Motor neuron (in vitro differentiated cells): ENCODE data around the gene LIN9. TPM values are rescaled to one million over a fixed set of nuclear protein-coding genes. Genes with fewer than 3 reads are reported as not detected.

Source experiments
- ATAC-seq, 8 experiments: fragments of 200-7000 bp; cut with Tn5 transposase; replicated peaks in 6 of 8; 2 replicates each; pipeline ENCODE4 v1.8.0; 2021; ENCODE audit warnings: mild to moderate bottlenecking in 8 of 8, moderate library complexity in 8 of 8
- H3K27ac ChIP-seq, 2 donors: fragments of 250-450 bp; sonication (Bioruptor Pico); 2 replicates each; pipeline ENCODE4 v1.9.0; 2021; ENCODE audit warnings: antibody characterized with exemption in 2 of 2, mild to moderate bottlenecking in 2 of 2, moderate library complexity in 1 of 2
- H3K4me1 ChIP-seq, 2 donors: fragments of 250-450 bp; sonication (Bioruptor Pico); replicated peaks in 1 of 2; 2 replicates each; pipeline ENCODE4 v1.6.1; 2021; ENCODE audit warnings: antibody characterized with exemption in 2 of 2, mild to moderate bottlenecking in 2 of 2, moderate library complexity in 1 of 2
- H3K4me3 ChIP-seq, 5 donors: fragments of 250-450 bp; sonication (Bioruptor Pico); 2 replicates each; pipeline ENCODE4 v1.9.0; 2021; ENCODE audit warnings: antibody characterized with exemption in 5 of 5, mild to moderate bottlenecking in 5 of 5, moderate library complexity in 4 of 5
- WGBS, 10 experiments: fragments of 450-650 bp; shearing (Covaris generic); methylation state at CpG; one replicate each; pipeline ENCODE4 v1.0.0; 2022; 5-methylcytosine and 5-hydroxymethylcytosine counted together
- in situ Hi-C, 9 experiments: fragments of 400-800 bp; cut with MboI; loops; one replicate each; pipeline ENCODE4 v1.15.0; 2021; ENCODE audit warnings: low sequenced_read_pairs in 9 of 9, low pct_unique_long_range_greater_than_20kb in 2 of 9; ENCODE audit not compliant: unreplicated experiment in 9 of 9
- total RNA-seq, 8 experiments: library from RNA; unstranded; fragments of 300-600 nt; gene quantifications; 2 replicates each; pipeline versions ENCODE4 v1.2.3 to v1.2.4, GENCODE V29; 2022

Gene LIN9, protein sequence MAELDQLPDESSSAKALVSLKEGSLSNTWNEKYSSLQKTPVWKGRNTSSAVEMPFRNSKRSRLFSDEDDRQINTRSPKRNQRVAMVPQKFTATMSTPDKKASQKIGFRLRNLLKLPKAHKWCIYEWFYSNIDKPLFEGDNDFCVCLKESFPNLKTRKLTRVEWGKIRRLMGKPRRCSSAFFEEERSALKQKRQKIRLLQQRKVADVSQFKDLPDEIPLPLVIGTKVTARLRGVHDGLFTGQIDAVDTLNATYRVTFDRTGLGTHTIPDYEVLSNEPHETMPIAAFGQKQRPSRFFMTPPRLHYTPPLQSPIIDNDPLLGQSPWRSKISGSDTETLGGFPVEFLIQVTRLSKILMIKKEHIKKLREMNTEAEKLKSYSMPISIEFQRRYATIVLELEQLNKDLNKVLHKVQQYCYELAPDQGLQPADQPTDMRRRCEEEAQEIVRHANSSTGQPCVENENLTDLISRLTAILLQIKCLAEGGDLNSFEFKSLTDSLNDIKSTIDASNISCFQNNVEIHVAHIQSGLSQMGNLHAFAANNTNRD
- total RNA-seq = 10 to 100 TPM in 1 of 8 experiments, 1 to 10 TPM in 7; 2.0 to 14.1 (median 5.7) TPM

DNA sequence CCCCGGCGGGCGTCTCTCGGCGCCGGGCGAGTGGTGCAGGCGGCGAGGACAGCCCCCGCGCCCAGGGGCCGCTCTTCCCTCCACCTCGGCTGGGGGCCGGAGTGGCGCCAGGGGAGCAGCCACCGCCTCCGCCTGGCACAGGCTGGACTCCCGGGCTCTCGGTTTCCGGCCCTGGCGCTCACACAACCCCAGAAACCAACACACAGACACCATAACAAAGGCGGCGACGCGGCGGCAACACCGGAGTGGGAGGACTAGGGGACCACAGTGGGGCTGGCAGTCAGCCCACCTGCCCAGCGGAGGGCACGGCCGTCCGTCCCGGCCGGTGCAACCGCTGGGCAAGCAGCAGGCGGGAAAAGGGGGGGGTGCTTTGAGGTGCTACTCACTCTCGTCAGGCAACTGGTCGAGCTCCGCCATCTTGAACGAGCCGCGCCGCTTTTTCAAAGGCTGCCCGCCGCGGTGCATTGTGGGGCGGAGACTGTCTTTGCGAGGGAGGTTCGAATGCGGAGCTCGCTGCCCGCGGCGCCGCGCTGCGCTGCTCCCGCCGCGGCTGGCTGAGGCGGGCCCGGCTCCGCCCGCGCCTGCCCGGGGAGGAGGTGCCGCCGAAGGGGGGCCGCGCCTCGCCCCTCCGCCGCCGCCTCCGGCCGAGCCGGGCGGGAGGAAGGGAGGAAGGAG, at the start of gene LIN9:
TSS of gene LIN9 (minus strand) at position 442 of the 675 bp plus-strand sequence. CDS start at position 417, 25 bp downstream.
- ATAC-seq = peak; percentile 85 to 94 (median 90)
- peak within 1 kb of the TSS; percentile 81 to 97 (median 93) for H3K4me3 ChIP-seq
- in situ Hi-C loops = no loop called here
- H3K27ac ChIP-seq = peak within 1 kb of the TSS; percentile 35 to 68
- WGBS, 10 experiments = 0 to 1% methylated on average over 2 to 14 of the region's 77 CpGs; no CpG with 5 or more reads in 8 of the 10 experiments
- peaks cover 3 to 8% of the 10 kb centered on the region in 2 donors for H3K4me1 ChIP-seq

DNA sequence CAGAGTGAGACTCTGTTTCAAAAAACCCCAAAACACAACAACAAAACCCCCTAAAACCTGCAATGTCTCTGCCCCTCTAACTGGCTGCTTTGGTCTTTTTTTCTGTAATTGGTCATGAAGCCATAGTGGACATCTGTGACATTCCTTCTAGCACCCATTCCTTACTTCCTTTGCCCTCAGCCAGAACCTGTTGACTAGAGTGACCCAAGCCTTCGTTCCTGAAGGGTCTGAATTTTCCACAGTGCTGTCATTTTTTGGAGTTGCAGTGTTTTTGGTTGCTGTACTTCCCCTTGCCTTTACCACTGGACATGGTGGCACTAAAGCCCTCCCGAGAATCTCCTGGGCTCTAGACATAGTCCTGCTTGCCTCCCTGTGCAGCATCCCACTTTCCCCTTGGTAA, 48.5 kb upstream of the LIN9 start:
- WGBS, 10 experiments = 89 to 100% (median 100%) methylated on average over 1 to 2 of the region's 2 CpGs; no CpG with 5 or more reads in 4 of the 10 experiments
- H3K27ac ChIP-seq = no peak overlapping the region
- no peak for ATAC-seq
- H3K4me3 ChIP-seq = no peak overlapping the region
- no peaks in the 10 kb centered on the region for H3K4me1 ChIP-seq
- in situ Hi-C loops = no loop called here

- in situ Hi-C loops = no loop called here
- WGBS, 10 experiments = 0 to 100% (median 94%) methylated on average over 1 to 6 of the region's 6 CpGs; no CpG with 5 or more reads in 4 of the 10 experiments
- peak; percentile 38 to 96 (median 70) for ATAC-seq
- H3K4me3 ChIP-seq = no peak overlapping the region
- H3K4me1 ChIP-seq = no peaks in the 10 kb centered on the region
- no peak overlapping the region for H3K27ac ChIP-seq
These were observed 46.9 kb upstream of the LIN9 start for GRCh38 chr1:226355669-226356551.

DNA sequence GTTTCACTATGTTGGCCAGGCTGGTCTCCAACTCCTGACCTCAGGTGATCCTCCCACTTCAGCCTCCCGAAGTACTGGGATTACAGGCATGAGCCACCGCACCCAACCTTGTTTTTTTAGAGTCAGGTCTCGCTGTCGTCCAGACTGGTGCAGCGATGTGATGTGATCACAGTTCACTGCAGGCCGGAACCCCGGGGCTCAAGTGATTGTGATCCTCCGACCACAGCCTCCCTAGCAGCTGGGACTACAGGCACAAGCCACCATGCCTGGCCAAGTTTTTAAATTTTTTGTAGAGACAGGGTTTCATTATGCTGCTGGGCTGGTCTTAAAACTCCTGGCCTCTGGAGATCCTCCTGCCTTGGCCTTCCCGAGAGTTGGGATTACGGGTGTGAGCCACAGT, 46.1 kb upstream of the LIN9 start:
- no peak overlapping the region for H3K27ac ChIP-seq
- no peak overlapping the region for H3K4me3 ChIP-seq
- peaks cover 2% of the 10 kb centered on the region in 2 donors for H3K4me1 ChIP-seq
- no peak for ATAC-seq
- WGBS, 10 experiments = 90 to 100% (median 96%) methylated on average over 1 to 10 of the region's 10 CpGs; no CpG with 5 or more reads in 3 of the 10 experiments
- in situ Hi-C loops = no loop called here

GRCh38 chr1:226353698-226354525, 44.9 kb upstream of the LIN9 start:
- no peak overlapping the region for H3K4me3 ChIP-seq
- ATAC-seq = no peak
- in situ Hi-C loops = no loop called here
- peaks cover 5% of the 10 kb centered on the region in 2 donors for H3K4me1 ChIP-seq
- WGBS, 10 experiments = 49 to 100% (median 85%) methylated on average over 1 to 12 of the region's 15 CpGs; no CpG with 5 or more reads in 1 of the 10 experiments
- no peak overlapping the region for H3K27ac ChIP-seq

GRCh38 chr1:226351709-226352108, 42.7 kb upstream of the LIN9 start:
- in situ Hi-C loops = no loop called here
- whole genome bisulfite sequencing, 10 experiments = 86 to 100% (median 95%) methylated on average over 1 to 2 of the region's 3 CpGs; no CpG with 5 or more reads in 6 of the 10 experiments
- no peak for ATAC-seq
- H3K27ac ChIP-seq = no peak overlapping the region
- no peak overlapping the region for H3K4me3 ChIP-seq
- H3K4me1 ChIP-seq = peaks cover 5% of the 10 kb centered on the region in 2 donors

DNA sequence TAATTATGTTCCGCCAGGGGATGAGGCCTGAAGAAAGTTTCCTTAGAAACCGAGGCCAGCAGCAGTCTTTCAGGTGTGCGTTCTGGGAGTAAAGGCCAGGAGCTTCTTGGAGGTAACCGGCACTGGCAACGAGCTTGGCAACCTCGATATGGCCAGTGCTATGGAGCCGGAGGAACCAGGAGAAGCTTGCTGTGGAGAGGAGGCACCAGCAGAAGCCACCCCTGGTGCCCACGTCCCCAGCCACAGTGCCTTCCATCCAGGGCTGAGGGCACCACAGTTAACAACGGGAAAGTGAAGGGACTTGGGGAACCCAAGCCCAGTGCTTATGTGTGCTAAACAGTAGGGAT, 41.5 kb upstream of the LIN9 start:
- Histone ChIP-seq H3K4me1 (peaks cover 5% of the 10 kb centered on the region in 2 donors), H3K4me3 (no peak overlapping the region), H3K27ac (no peak overlapping the region)
- in situ Hi-C loops = no loop called here
- WGBS, 10 experiments = 33 to 94% (median 79%) methylated on average over 2 to 9 of the region's 9 CpGs; no CpG with 5 or more reads in 3 of the 10 experiments
- ATAC-seq = no peak

GRCh38 chr1:226349801-226350518, 41.0 kb upstream of the LIN9 start:
- Histone ChIP-seq H3K4me3 (no peak overlapping the region), H3K4me1 (peaks cover 5% of the 10 kb centered on the region in 2 donors), H3K27ac (no peak overlapping the region)
- ATAC-seq = peak in 2 of 8 experiments; percentile 14 to 20
- 20 to 100% (median 75%) methylated on average over 1 to 17 of the region's 18 CpGs; no CpG with 5 or more reads in 1 of the 10 experiments for WGBS, 10 experiments
- in situ Hi-C loops = no loop called here

GRCh38 chr1:226349081-226349480, 40.1 kb upstream of the LIN9 start:
- Histone ChIP-seq H3K4me3 (no peak overlapping the region), H3K4me1 (peaks cover 5% of the 10 kb centered on the region in 2 donors), H3K27ac (no peak overlapping the region)
- in situ Hi-C loops = no loop called here
- 63 to 100% (median 94%) methylated on average over 1 to 9 of the region's 11 CpGs; no CpG with 5 or more reads in 5 of the 10 experiments for WGBS, 10 experiments
- ATAC-seq = no peak

GRCh38 chr1:226344441-226345259, 35.7 kb upstream of the LIN9 start:
- Histone ChIP-seq H3K4me3 (no peak overlapping the region), H3K27ac (no peak overlapping the region), H3K4me1 (no peaks in the 10 kb centered on the region)
- ATAC-seq = no peak
- in situ Hi-C loops = no loop called here
- 24 to 81% (median 67%) methylated on average over 2 to 8 of the region's 8 CpGs; no CpG with 5 or more reads in 1 of the 10 experiments for WGBS, 10 experiments

DNA sequence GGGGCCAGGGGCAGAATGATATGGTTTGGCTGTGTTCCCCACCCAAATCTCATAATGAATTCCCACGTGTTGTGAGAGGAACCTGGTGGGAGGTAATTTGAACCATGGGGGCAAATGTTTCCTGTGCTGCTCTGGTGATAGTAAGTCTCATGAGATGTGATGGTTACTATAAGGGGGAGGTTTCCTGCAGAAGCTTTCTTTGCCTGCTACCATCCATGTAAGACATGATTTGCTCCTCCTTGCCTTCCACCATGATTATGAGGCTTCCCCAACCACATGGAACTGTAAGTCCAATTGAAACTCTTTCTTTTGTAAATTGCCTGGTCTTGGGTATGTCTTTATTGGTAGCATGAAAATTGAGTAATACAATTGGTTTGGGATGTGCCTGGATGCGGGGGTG, 33.7 kb upstream of the LIN9 start:
- WGBS, 10 experiments = 40 to 78% (median 68%) methylated on average over 1 to 2 of the region's 2 CpGs; no CpG with 5 or more reads in 6 of the 10 experiments
- in situ Hi-C loops = no loop called here

More for the DNA sequence above, 33.7 kb upstream of the LIN9 start:
- no peaks in the 10 kb centered on the region for H3K4me1 ChIP-seq
- no peak for ATAC-seq
- no peak overlapping the region for H3K27ac ChIP-seq
- no peak overlapping the region for H3K4me3 ChIP-seq
